Naive B cell (primary cell): ENCODE results near the gene SSX5. TPM values are rescaled to one million over a fixed set of nuclear protein-coding genes. Genes with fewer than 3 reads are reported as not detected.
"Not testable (repeated sequence)": the region's sequence is repeated elsewhere in the genome, so short reads cannot be mapped to it uniquely, and the experiment has no call there.

Source experiments
- ATAC-seq, 2 donors: fragments of 150-1000 bp; cut with Tn5 transposase; 2 replicates each; pipeline ENCODE4 v1.10.0; 2021; ENCODE audit warnings: low read depth in 2 of 2, mild to moderate bottlenecking in 2 of 2, moderate library complexity in 2 of 2
- DNase-seq: peaks from one replicate; pipeline ENCODE4 v3.0.0; 2022
- H3K27ac Mint-ChIP-seq, 6 donors: one replicate each; pipeline ENCODE4 v1.8.0; 2020 to 2022; ENCODE audit warnings: mild to moderate bottlenecking in 6 of 6, mixed read lengths in 6 of 6, moderate library complexity in 5 of 6, inconsistent platforms in 2 of 6
- H3K27me3 Mint-ChIP-seq, 3 donors: one replicate each; pipeline ENCODE4 v1.8.0; 2021 to 2022; ENCODE audit warnings: mixed read lengths in 3 of 3, mild to moderate bottlenecking in 1 of 3
- H3K36me3 Mint-ChIP-seq, 2 donors: one replicate each; pipeline ENCODE4 v1.8.0; 2020 to 2022; ENCODE audit warnings: mixed read lengths in 2 of 2, inconsistent platforms in 1 of 2, mild to moderate bottlenecking in 1 of 2
- H3K4me1 Mint-ChIP-seq, 3 donors: one replicate each; pipeline ENCODE4 v1.8.0; 2020 to 2022; ENCODE audit warnings: mixed read lengths in 3 of 3, inconsistent platforms in 1 of 3, mild to moderate bottlenecking in 1 of 3, moderate library complexity in 1 of 3
- H3K4me3 Mint-ChIP-seq, 8 donors: one replicate each; pipeline ENCODE4 v1.8.0; 2020 to 2022; ENCODE audit warnings: mild to moderate bottlenecking in 8 of 8, mixed read lengths in 8 of 8, moderate library complexity in 8 of 8, inconsistent platforms in 2 of 8
- H3K9me3 Mint-ChIP-seq, 7 donors: one replicate each; pipeline ENCODE4 v1.8.0; 2020 to 2022; ENCODE audit warnings: mixed read lengths in 7 of 7, mild to moderate bottlenecking in 5 of 7, inconsistent platforms in 2 of 7, moderate library complexity in 1 of 7
- polyA plus RNA-seq, 6 donors: library from polyadenylated mRNA; unstranded; fragments of 300-500 nt; fragmentation: Illumina TruSeq; gene quantifications; one replicate each; pipeline ENCODE4 v1.2.3, GENCODE V29; 2021; ENCODE audit warnings: low read depth in 6 of 6

Gene SSX5, protein sequence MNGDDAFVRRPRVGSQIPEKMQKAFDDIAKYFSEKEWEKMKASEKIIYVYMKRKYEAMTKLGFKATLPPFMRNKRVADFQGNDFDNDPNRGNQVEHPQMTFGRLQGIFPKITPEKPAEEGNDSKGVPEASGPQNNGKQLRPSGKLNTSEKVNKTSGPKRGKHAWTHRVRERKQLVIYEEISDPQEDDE
- polyA plus RNA-seq: not detected

DNA sequence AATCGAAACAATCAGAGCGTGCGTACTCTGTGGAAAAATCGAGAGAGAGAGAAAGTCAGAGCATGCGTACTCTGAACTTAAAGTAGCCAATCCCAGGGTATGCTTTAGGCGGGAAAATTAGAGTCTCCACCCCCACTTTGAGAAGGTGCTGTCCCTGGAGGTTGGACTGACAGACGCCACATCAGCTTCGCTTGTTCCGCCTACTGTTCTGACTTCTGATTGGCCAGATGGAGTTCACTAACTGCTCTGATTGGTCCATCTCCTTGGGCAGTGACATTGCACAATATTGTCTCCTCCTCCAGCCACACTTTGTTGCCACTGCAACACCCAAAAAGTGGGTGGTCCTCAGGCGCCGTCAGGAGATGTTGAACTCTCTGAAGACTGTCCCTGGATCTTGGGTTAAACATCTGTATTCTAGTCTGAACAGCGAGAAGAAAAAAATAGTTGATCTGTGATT is at the start of gene SSX5:
TSS of gene SSX5 (minus strand) at position 51 of the 457 bp plus-strand sequence. CDS start 1,437 bp downstream, outside the sequence.
- no peaks in the 10 kb centered on the region for H3K9me3 Mint-ChIP-seq
- peak within 1 kb of the TSS in 1 of 6 donors; percentile 69 for H3K27ac Mint-ChIP-seq
- no peaks in the 10 kb centered on the region for H3K36me3 Mint-ChIP-seq
- no peak within 1 kb of the TSS for H3K4me3 Mint-ChIP-seq
- DNase-seq (no peak), ATAC-seq (no peak)
- no peaks in the 10 kb centered on the region for H3K27me3 Mint-ChIP-seq
- H3K4me1 Mint-ChIP-seq: no peaks in the 10 kb centered on the region

DNA sequence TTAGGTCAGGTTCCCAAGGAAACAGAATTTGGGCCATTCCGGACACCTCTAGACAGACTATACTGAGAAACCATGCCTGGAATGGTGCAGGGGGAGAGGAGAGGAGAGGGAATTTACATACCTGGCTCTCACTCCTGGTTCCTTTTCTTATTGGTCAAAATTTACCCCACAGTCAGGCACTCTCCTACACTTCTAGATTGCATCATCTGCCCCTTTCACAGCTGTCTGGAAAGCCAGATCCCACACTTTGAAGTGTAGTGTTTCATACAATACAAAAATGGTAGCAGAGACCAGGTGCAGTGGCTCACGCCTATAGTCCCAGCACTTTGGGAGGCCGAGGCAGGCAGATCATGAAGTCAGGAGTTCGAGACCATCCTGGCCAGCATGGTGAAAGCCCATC is 27.6 kb upstream of the SSX5 start:
- H3K4me1 Mint-ChIP-seq, H3K27me3 Mint-ChIP-seq, H3K9me3 Mint-ChIP-seq, H3K4me3 Mint-ChIP-seq, DNase-seq, H3K36me3 Mint-ChIP-seq, H3K27ac Mint-ChIP-seq, ATAC-seq: not testable (repeated sequence)

DNA sequence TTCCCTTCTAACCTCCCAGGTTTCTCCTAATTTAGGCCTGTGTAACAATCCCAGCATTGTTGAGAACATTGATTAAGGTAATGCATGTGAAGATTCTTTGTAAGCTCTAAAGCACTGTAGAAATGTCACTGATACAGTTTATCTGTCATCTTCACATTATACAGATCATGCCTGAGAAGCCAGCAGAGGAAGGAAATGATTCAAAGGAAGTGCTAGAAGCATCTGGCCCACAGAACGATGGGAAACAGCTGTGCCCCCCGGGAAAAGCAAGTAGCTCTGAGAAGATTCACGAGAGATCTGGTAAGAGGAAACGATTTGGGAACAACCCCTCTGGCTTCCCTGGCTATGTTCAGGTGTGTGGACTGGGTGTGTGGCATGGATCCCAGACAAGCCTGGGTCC is 17.7 kb upstream of the SSX5 start:
- H3K9me3 Mint-ChIP-seq, H3K4me3 Mint-ChIP-seq, DNase-seq, H3K27me3 Mint-ChIP-seq, H3K4me1 Mint-ChIP-seq, H3K27ac Mint-ChIP-seq, ATAC-seq, H3K36me3 Mint-ChIP-seq: not testable (repeated sequence)

DNA sequence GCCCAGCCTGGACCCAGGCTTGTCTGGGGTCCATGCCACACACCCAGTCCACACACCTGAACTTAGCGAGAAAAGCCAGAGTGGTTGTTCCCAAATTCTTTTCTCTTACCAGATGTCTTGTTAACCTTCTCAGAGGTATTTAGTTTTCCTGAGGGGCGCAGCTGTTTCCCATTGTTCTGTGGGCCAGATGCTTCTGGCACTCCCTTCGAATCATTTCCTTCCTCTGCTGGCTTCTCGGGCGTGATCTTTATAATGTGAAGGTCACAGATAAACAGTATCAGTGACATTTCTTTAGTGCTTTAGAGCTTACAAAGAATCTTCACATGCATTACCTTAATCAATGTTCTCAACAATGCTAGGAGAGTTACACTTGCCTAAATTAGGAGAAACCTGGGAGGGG is 6.6 kb downstream of the SSX5 start:
- not testable (repeated sequence) for H3K4me3 Mint-ChIP-seq, DNase-seq, ATAC-seq, H3K36me3 Mint-ChIP-seq, H3K9me3 Mint-ChIP-seq, H3K27ac Mint-ChIP-seq, H3K27me3 Mint-ChIP-seq, H3K4me1 Mint-ChIP-seq

DNA sequence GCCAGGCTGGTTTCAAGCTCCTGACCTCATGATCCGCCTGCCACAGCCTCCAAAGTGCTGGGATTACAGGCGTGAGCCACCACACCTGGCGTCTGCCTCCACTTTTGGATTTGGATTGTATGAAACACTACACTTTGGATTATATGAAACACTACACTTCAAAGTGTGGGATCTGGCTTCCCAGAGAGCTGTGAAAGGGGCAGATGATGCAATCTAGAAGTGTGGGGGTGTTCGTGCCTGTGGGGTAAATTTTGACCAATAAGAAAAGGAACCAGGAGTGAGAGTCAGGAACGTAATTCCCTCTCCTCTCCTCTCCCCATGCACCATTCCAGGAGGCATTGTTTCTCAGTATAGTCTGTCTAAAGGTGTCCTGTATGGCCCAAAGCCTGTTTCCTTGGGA is 14.7 kb downstream of the SSX5 start:
- H3K36me3 Mint-ChIP-seq, ATAC-seq, H3K9me3 Mint-ChIP-seq, H3K4me3 Mint-ChIP-seq, H3K4me1 Mint-ChIP-seq, DNase-seq: not testable (repeated sequence)
- peaks cover 0 to 27% (median 17%) of the 10 kb centered on the region in 3 donors for H3K27me3 Mint-ChIP-seq
- peak overlapping the region in 1 of 6 donors; percentile 4 for H3K27ac Mint-ChIP-seq

DNA sequence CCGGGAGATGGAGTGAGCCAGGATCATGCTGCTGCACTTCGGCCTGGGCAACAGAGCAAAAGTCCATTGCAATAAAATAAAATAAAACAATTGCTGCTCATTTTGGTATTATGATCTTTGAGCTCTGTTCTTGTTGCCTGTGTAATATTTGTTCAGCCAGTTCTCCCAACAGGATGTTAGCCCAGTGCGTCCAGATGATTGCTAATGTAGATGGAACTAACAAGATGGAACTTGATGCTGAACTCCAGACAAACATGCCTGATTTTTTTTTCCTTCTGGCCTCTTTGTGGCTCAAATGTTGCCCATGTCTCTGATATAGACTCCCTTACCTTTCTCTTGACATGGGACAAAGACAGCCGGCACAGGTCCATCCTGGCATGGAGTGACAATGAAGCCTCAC is 15.8 kb downstream of the SSX5 start:
- Mint-ChIP-seq H3K4me1 (peaks cover 0 to 6% (median 4%) of the 10 kb centered on the region in 3 donors), H3K36me3 (no peaks in the 10 kb centered on the region), H3K9me3 (peaks cover 0 to 3% (median 0%) of the 10 kb centered on the region in 7 donors), H3K27me3 (peaks cover 0 to 25% (median 17%) of the 10 kb centered on the region in 3 donors), H3K4me3 (no peak overlapping the region), H3K27ac (no peak overlapping the region)
- no peak for DNase-seq
- ATAC-seq: no peak

DNA sequence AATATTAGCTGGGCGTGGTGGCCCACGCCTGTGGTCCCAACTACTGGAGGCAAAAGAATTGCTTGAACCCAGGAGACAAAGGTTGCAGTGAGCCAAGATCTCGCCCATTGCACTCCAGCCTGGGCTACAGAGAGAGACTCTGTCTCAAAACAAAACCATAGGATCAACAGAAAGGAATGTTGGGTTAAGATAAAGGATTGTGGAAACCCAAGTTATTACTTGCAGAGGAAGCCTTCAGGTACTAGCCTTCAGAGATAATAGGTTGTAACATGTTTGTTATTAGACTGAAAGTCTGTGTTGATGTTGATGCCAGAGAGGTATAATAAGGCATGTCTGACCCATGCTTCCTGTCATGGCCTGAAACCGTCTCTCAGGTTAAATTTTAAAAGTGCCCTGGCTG is 16.9 kb downstream of the SSX5 start:
- Mint-ChIP-seq H3K4me1 (peaks cover 0 to 6% (median 4%) of the 10 kb centered on the region in 3 donors), H3K36me3 (no peaks in the 10 kb centered on the region), H3K4me3 (no peak overlapping the region), H3K27me3 (peaks cover 0 to 13% (median 7%) of the 10 kb centered on the region in 3 donors), H3K9me3 (peaks cover 0 to 1% (median 0%) of the 10 kb centered on the region in 7 donors), H3K27ac (no peak overlapping the region)
- DNase-seq: no peak
- no peak for ATAC-seq

DNA sequence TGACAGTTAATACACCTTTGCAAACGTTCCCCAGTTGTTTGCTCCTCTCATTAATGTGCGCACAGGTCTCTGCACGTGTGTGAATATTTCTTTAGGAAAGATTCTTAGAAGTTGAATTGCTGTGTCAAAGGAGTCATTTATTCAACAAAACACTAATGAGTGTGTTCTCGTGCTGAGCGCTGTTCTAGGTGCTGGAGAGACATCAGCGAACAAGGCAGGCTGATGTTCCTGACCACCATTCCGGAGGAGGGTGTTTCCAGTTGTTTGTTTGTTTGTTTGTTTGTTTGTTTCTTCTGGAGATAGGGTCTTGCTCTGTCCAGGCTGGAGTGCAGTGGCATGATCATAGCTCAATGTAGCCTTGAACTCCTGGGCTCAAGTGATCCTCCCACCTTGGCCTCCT is 30.3 kb downstream of the SSX5 start:
- not testable (repeated sequence) for DNase-seq, ATAC-seq, H3K27ac Mint-ChIP-seq, H3K4me1 Mint-ChIP-seq, H3K36me3 Mint-ChIP-seq, H3K9me3 Mint-ChIP-seq
- Mint-ChIP-seq H3K27me3 (peaks cover 0 to 40% (median 34%) of the 10 kb centered on the region in 3 donors), H3K4me3 (peak overlapping the region in 1 of 8 donors; percentile 49)

DNA sequence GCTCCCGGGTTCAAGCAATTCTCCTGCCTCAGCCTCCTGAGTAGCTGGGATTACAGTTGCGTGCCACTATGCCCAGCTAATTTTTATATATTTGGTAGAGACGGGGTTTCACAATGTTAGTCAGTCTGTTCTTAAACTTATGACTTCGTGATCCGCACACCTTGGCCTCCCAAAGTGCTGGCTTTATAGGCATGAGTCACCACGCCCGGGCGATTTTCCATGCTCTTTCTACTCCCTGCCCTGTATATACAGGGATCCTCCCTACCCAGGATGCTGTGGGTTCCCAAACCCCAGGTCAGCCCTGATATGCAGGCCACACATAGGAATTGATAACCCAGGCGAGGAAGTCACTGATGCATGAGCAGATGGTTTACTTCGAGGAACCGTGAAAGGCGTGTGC is 31.4 kb downstream of the SSX5 start:
- Mint-ChIP-seq H3K4me1 (no peaks in the 10 kb centered on the region), H3K9me3 (no peaks in the 10 kb centered on the region), H3K27ac (no peak overlapping the region), H3K36me3 (no peaks in the 10 kb centered on the region), H3K4me3 (no peak overlapping the region), H3K27me3 (peaks cover 0 to 40% (median 34%) of the 10 kb centered on the region in 3 donors)
- DNase-seq (no peak), ATAC-seq (no peak)

DNA sequence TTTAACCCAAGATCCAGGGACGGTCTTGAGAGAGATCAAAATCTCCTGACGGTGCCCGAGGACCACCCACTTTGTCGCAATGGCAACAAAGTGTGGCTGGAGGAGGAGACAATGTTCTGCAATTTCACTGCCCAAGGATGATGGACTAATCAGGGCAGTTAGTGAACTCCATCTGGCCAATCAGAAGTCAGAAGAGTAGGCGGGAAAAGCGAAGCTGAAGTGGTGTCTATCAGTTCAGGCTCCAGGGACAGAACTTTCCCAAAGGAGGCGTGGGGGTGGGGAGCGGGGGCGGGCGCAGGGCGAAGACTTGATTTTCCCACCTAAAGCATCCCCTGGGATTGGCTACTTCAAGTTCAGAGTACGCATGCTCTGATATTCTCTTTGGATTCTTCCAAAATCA is 40.6 kb downstream of the SSX5 start:
- Mint-ChIP-seq H3K27me3 (peaks cover 0 to 17% (median 12%) of the 10 kb centered on the region in 3 donors), H3K36me3 (no peaks in the 10 kb centered on the region), H3K27ac (no peak overlapping the region), H3K9me3 (peaks cover 0 to 6% (median 0%) of the 10 kb centered on the region in 7 donors), H3K4me3 (no peak overlapping the region), H3K4me1 (no peaks in the 10 kb centered on the region)
- DNase-seq (no peak), ATAC-seq (no peak)

DNA sequence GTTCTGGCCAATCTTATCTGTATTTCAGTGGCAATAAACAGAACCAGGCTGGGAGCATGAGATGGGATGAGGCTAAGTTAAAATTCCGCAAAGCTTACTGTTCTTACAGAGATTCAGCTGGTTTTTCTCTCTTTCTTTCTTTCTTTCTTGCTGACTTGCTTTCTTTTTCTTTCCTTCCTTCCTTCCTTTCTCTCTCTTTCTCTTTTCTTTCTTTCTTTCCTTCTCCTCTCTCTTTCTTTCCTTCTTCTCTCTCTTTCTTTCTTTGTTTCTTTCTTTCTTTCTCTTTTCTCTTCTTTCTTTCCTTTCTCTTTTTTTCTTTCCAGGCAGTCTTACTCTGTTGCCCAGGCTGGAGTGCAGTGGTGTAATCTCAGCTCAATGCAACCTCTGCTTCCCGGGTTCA is 41.8 kb downstream of the SSX5 start:
- H3K9me3 Mint-ChIP-seq: peaks cover 0 to 6% (median 0%) of the 10 kb centered on the region in 7 donors
- DNase-seq: no peak
- no peaks in the 10 kb centered on the region for H3K4me1 Mint-ChIP-seq
- no peak overlapping the region for H3K4me3 Mint-ChIP-seq
- no peaks in the 10 kb centered on the region for H3K36me3 Mint-ChIP-seq
- no peak for ATAC-seq
- peaks cover 0 to 20% (median 12%) of the 10 kb centered on the region in 3 donors for H3K27me3 Mint-ChIP-seq
- no peak overlapping the region for H3K27ac Mint-ChIP-seq

DNA sequence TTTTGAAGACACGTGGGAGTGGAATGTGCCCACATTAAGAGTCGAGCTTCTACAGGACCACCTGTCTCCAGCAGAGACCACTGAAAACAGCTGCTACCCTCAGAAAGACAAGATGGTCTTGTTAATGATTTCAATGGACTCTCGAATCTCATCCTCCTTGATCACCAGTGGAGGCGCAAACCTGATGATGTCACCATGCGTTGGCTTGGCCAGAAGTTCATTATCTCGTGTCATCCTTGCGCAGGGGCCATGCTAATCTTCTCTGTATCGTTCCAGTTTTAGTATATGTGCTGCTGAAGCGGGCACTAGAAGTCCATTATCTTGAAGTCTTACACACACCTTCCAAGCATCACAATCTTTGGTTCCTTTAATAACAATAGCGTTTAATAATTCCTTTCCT is 42.8 kb downstream of the SSX5 start:
- DNase-seq: no peak
- Mint-ChIP-seq H3K27ac (no peak overlapping the region), H3K9me3 (peaks cover 0 to 6% (median 0%) of the 10 kb centered on the region in 7 donors), H3K27me3 (peaks cover 0 to 21% (median 10%) of the 10 kb centered on the region in 3 donors), H3K4me3 (peak overlapping the region in 1 of 8 donors; percentile 56), H3K36me3 (no peaks in the 10 kb centered on the region), H3K4me1 (no peaks in the 10 kb centered on the region)
- ATAC-seq: no peak

DNA sequence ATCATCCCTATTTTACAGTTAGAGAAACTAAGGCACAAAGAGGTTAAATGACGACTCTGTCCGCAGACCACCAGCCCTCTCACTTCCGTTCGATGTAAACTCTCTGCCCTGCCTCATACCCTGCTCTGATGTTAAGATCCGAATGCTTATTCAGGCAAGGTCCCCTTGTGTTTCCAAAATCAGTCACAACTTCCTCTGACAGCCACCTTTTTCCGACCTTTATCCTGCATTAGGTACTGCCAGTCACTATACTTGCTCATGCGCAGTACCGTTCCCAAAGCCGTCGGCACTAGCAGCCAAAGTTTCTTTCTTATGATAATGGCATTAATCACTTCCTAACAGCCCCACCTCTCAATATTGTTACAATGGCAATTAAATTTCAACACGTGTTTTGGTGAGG is 53.9 kb downstream of the SSX5 start:
- H3K27me3 Mint-ChIP-seq, H3K27ac Mint-ChIP-seq, H3K4me1 Mint-ChIP-seq, H3K36me3 Mint-ChIP-seq, H3K4me3 Mint-ChIP-seq, ATAC-seq, H3K9me3 Mint-ChIP-seq, DNase-seq: not testable (repeated sequence)

DNA sequence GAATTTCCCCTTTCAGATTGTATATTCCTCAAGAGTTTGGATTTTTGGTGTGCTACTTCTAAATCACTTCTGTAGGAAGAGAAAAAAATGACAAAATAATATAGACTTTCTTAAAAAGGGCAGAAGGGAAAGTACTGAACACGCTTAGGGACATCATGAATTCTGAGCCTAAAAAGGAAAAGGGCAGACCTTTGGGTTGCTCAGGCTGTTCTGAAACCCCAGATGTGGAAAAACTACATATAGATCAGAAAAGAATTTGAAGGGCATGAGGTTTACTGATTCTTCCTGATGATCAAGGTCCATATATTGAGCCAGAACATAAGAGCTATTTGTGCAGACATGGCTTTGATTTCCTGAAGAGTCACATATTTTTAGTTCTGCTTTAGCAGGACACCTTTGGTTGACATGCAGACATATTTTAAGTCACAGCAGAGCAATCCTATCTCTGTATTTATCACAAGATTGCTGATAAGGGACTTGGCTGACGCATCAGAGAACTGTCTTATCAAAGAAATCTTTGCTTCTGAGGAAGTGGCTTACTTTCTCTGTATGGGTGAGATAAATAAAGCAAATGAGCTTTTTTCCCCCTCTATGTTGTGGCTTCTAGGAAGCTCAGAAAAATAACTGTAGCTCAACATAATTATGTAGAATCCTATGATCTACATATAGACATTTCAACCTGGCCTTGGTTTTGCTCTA is 54.6 kb downstream of the SSX5 start:
- not testable (repeated sequence) for H3K4me1 Mint-ChIP-seq, H3K27ac Mint-ChIP-seq, ATAC-seq, H3K4me3 Mint-ChIP-seq, H3K36me3 Mint-ChIP-seq, H3K9me3 Mint-ChIP-seq, DNase-seq, H3K27me3 Mint-ChIP-seq
